C4-2B (cell line): ENCODE data around the gene PRICKLE4.

Experiments
- H3K27ac ChIP-seq: fragments of 450-650 bp; 2 replicates; pipeline ENCODE4 v1.5.1; 2017
- CTCF ChIP-seq: fragments of 450-650 bp; conservative IDR thresholded peaks from 2 replicates; pipeline ENCODE4 v1.5.1; 2017; ENCODE audit warnings: mild to moderate bottlenecking
- ZFX ChIP-seq: fragments of 450-650 bp; IDR thresholded peaks from 2 replicates; pipeline ENCODE4 v1.6.1; 2017

Gene PRICKLE4

GRCh38 chr6:41823178-41823577 lies 42.6 kb downstream of the PRICKLE4 start:
- TF ChIP-seq CTCF (no peak), ZFX (no peak)
- H3K27ac ChIP-seq = peak overlapping the region; percentile 32; the same call in 1 of the 2 replicates

- TF ChIP-seq ZFX (no peak), CTCF (no peak)
Observed at GRCh38 chr6:41824571-41825569, 44.3 kb downstream of the PRICKLE4 start.

GRCh38 chr6:41826343-41827022 lies 45.9 kb downstream of the PRICKLE4 start:
- no peak overlapping the region; the same call in 1 of the 2 replicates for H3K27ac ChIP-seq
- TF ChIP-seq CTCF (no peak), ZFX (no peak)

More at GRCh38 chr6:41824571-41825569, 44.3 kb downstream of the PRICKLE4 start:
- H3K27ac ChIP-seq = peak overlapping the region; percentile 55

GRCh38 chr6:41832263-41832662 lies 51.7 kb downstream of the PRICKLE4 start:
- no peak for TF ChIP-seq CTCF
- no peak for TF ChIP-seq ZFX
- H3K27ac ChIP-seq = no peak overlapping the region

- TF ChIP-seq CTCF (no peak), ZFX (no peak)
Observed at GRCh38 chr6:41836022-41836659, 55.6 kb downstream of the PRICKLE4 start.

GRCh38 chr6:41836660-41837052 lies 56.1 kb downstream of the PRICKLE4 start:
- no peak for TF ChIP-seq ZFX
- TF ChIP-seq CTCF = no peak

More at GRCh38 chr6:41836022-41836659, 55.6 kb downstream of the PRICKLE4 start:
- H3K27ac ChIP-seq = no peak overlapping the region

More at GRCh38 chr6:41836660-41837052, 56.1 kb downstream of the PRICKLE4 start:
- H3K27ac ChIP-seq = no peak overlapping the region
